GM10248 (cell line): ENCODE data around the gene G6PC1.

Experiments
- CTCF ChIA-PET: fragments of 300-600 bp; sonication (Branson Sonifier 250); formaldehyde crosslinking; extraction: SDS; loops from one replicate; lab custom pipeline; 2021; ENCODE audit warnings: antibody characterized with exemption; lab: Yijun Ruan, JAX
- POLR2A ChIA-PET: fragments of 350-650 bp; sonication (Branson Sonifier 250); formaldehyde crosslinking; extraction: SDS; loops from one replicate; lab custom pipeline; 2020; ENCODE audit warnings: antibody characterized with exemption; lab: Yijun Ruan, JAX
- DNase-seq: peaks from one replicate; pipeline ENCODE4 v3.0.0; 2012; ENCODE audit errors: extremely low spot score
- TF ChIP-seq, protein P1 (sequence below): IDR thresholded peaks from 2 replicates; pipeline ENCODE4 v1.5.1; 2012; ENCODE audit warnings: mild to moderate bottlenecking, low read depth; ENCODE audit errors: extremely low read depth, missing control alignments, control extremely low read depth

Gene G6PC1

DNA sequence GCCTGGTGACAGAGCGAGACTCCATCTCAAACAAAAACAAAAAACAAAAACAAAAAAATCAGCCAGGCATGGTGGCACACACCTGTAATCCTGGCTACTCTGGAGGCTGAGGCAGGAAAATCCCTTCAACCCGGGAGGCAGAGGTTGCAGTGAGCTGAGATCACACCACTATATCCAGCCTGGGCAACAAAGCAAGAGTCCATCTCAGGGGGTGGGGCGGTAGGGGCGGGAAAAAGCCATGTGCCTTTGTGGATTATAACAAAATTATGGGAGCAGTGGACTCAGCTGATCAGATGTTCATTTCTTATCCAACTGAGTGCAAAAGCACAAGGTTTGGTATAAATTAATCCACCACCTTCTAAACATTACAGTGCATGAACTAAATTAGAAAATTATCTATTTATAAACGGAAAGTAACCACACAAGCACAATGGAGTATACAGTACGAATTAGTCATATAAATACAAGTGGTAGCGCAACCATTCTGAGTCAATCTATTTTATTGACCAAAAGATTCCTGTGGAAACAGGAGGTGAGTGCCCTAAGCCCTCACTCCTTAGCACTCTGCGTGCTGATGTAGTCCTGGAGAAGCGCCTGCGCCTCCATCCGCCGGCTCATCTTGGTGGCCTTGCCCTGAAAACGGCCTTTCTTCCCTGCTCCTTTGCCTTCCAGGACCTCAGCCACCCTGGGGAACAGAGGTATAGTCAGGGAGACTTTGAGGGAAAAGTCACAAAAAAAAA lies 49.6 kb downstream of the G6PC1 start:
- ChIA-PET POLR2A (no interaction called here), CTCF (interaction anchor here (1.4 to 1.7 kb wide), 2 partner anchors 21 to 230 kb away, joined by 3 to 5 read pairs; no protein-coding TSS in a partner anchor)
- no peak for DNase-seq
- TF ChIP-seq, protein P1, sequence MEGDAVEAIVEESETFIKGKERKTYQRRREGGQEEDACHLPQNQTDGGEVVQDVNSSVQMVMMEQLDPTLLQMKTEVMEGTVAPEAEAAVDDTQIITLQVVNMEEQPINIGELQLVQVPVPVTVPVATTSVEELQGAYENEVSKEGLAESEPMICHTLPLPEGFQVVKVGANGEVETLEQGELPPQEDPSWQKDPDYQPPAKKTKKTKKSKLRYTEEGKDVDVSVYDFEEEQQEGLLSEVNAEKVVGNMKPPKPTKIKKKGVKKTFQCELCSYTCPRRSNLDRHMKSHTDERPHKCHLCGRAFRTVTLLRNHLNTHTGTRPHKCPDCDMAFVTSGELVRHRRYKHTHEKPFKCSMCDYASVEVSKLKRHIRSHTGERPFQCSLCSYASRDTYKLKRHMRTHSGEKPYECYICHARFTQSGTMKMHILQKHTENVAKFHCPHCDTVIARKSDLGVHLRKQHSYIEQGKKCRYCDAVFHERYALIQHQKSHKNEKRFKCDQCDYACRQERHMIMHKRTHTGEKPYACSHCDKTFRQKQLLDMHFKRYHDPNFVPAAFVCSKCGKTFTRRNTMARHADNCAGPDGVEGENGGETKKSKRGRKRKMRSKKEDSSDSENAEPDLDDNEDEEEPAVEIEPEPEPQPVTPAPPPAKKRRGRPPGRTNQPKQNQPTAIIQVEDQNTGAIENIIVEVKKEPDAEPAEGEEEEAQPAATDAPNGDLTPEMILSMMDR: no peak
